Lower leg skin (tissue), 4 donors: ENCODE results near the gene RPTOR. TPM values are rescaled to one million over a fixed set of nuclear protein-coding genes. Genes with fewer than 3 reads are reported as not detected.

Source experiments
- DNase-seq, 2 donors: peaks; one replicate each; pipeline ENCODE4 v3.0.0-alpha.2; 2019; ENCODE audit warnings: low spot score in 2 of 2
- H3K4me3 ChIP-seq: fragments of 200-600 bp; sonication (generic); 2 replicates; pipeline ENCODE4 v1.5.1; 2017; ENCODE audit warnings: mild to moderate bottlenecking, low read depth; ENCODE audit not compliant: poor library complexity, severe bottlenecking
- CTCF ChIP-seq, 3 donors: fragments of 450-650 bp; IDR thresholded peaks; one replicate each; pipeline ENCODE4 v1.5.1; 2016; ENCODE audit warnings: antibody characterized with exemption in 3 of 3, mild to moderate bottlenecking in 3 of 3, moderate library complexity in 2 of 3
- POLR2A ChIP-seq, 2 donors: fragments of 450-650 bp; IDR thresholded peaks; one replicate each; pipeline ENCODE4 v1.6.1; 2016 to 2017; ENCODE audit warnings: antibody characterized with exemption in 2 of 2, mild to moderate bottlenecking in 1 of 2, moderate library complexity in 1 of 2
- WGBS, 2 donors: methylation state at CpG; one replicate each; pipeline ENCODE4 v1.1.5; 2018; 5-methylcytosine and 5-hydroxymethylcytosine counted together
- intact Hi-C: fragments of 100-400 bp; cut with DNase I; formaldehyde crosslinking; loops from one replicate; pipeline ENCODE4 v1.15.0; 2023; ENCODE audit warnings: low total_unique reads
- total RNA-seq, 4 donors: library from RNA; depleted of rRNA; stranded (reverse); fragments of >200 nt; gene quantifications; one replicate each; pipeline ENCODE4 v1.1.0, GENCODE V29; 2016

The RPTOR gene
- total RNA-seq, 4 donors from 2014 or later, result 30.7 to 68.2 (median 39.8) TPM

GRCh38 chr17:80946449-80946848 is 401.8 kb downstream of the RPTOR start:
- no peak overlapping the region for H3K4me3 ChIP-seq
- intact Hi-C loops, result no loop called here
- WGBS, 2 donors, result 97 to 98% methylated on average over 8 of the region's 8 CpGs
- DNase-seq, result no peak
- TF ChIP-seq CTCF (IDR thresholded peaks at IDR 0.05) (no peak), POLR2A (IDR thresholded peaks at IDR 0.05) (no peak)

DNA sequence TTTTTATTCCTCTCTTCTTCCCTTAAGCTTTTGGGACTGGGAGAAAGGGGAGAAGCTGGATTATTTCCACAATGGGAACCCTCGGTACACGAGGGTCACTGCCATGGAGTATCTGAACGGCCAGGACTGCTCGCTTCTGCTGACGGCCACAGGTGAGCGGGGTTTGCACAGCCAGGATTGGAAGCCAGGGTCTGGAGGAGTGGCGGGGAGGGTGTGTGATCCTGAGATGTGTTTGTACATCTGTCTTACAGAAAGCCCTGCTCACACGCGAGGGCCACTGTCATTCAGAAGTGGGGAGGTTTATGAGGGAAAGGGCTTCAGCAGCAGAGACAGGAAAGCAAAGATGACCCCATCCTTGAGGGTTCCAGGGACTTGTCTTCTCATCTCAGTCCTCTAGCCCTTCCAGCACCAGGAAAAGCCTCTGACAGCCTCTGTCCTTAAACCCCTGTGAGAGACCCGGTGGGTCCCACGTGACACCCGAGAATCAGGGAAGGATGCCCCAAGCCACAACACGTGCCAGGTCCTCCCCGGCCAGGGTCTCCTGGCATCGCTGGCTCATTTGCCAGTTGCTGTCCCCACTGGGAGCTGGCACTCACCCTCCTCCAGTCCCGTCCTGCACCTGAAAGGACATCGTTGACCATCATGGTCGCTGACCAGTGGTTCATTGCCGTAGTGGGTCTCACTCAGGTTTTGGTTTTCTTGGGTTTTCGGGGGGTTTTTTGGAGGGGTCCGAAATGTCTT is 402.7 kb downstream of the RPTOR start:
- no peak for DNase-seq
- no peak overlapping the region for H3K4me3 ChIP-seq
- intact Hi-C loops, result no loop called here
- WGBS, 2 donors, result 91 to 99% methylated on average over 21 of the region's 21 CpGs
- no peak for TF ChIP-seq CTCF (IDR thresholded peaks at IDR 0.05)
- no peak for TF ChIP-seq POLR2A (IDR thresholded peaks at IDR 0.05)

- no peak overlapping the region for H3K4me3 ChIP-seq
- 90 to 91% methylated on average over 45 to 47 of the region's 48 CpGs for WGBS, 2 donors
- TF ChIP-seq CTCF (IDR thresholded peaks at IDR 0.05) (no peak), POLR2A (IDR thresholded peaks at IDR 0.05) (no peak)
- no peak for DNase-seq
- intact Hi-C loops, result no loop called here
Measured at GRCh38 chr17:80948019-80948975, 403.7 kb downstream of the RPTOR start.

DNA sequence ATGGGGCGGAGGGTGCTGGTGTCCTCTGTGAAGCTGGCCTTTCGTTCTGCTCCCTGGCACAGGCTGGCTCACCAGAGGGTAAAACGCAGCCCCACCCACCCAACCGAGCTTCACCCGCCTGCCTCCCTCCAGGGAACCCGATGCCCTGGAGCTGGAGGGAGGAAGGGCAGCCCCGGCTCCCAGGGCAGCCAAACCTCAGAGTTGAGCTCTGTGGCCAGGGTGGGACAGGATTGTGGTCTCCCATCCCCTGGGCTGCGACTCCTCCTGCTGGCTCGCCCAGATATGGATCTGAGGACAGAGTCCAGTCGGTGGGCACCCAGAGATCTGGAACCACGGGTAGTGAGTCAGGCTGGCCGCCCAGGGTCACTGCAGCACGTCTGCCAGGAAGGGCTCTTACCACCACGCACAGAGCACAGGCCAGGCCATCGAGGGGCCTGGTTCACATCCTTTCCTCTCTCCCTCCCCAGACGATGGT is 404.4 kb downstream of the RPTOR start:
- TF ChIP-seq POLR2A (IDR thresholded peaks at IDR 0.05) (no peak), CTCF (IDR thresholded peaks at IDR 0.05) (no peak)
- 67 to 88% methylated on average over 12 to 13 of the region's 16 CpGs for WGBS, 2 donors
- DNase-seq, result no peak
- intact Hi-C loops, result no loop called here
- H3K4me3 ChIP-seq, result no peak overlapping the region

DNA sequence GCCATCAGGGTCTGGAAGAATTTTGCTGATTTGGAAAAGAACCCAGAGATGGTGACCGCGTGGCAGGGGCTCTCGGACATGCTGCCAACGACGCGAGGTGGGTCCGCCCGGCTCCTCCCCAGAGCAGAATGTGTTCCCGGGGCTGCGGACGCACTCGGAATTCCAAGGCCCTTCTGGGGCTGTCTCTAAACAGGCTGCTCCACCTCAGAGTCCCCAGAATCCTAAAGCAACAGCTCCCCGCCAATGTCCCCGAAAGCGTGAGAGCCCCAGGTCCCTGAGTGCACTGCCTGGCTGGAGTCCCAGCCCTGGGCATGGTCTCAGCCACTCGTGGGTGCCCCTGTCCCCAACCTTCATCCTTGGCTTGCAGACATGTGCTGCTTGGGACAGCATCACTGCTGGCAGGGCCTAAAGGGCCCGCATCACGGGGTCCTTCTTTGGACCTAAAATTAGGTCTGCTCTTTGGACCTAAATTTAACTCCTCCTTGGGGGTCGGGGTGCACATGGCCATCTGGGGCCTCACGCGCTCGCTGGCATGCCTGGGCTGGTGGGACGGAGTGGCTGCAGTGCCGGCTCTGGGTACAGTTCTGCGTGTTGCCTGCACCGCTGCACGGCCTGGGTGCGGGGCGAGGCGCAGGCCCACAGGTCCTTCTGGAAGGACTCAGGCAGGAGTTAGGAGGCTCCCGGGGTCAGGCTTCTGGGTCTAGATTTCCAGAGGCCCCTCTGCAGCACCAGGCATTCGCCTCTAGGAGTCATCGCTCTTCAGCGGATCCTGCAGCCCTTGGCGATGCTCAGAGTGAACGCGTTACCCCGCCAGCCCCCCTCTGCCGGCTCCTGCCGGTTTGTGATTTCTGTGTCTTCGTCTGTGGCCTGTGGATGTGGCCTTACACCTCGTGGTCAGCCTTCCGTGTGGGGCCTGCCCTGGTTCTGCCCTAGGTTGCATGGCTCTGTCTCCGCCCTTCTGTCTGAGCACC is 405.1 kb downstream of the RPTOR start:
- intact Hi-C loops, result no loop called here
- peak in 1 of 2 donors; percentile 80 for DNase-seq
- TF ChIP-seq CTCF (IDR thresholded peaks at IDR 0.05) (no peak), POLR2A (IDR thresholded peaks at IDR 0.05) (no peak)
- H3K4me3 ChIP-seq, result no peak overlapping the region
- WGBS, 2 donors, result 87 to 93% methylated on average over 39 to 44 of the region's 44 CpGs
